IMR-90 (cell line): ENCODE measurements around the gene HAP1. TPM values are rescaled to one million over a fixed set of nuclear protein-coding genes. Genes with fewer than 3 reads are reported as not detected.
A peak's percentile ranks its signal among the peaks of the same experiment; 100 is the strongest.

Experiments used
- ATAC-seq: fragments of 200-7000 bp; cut with Tn5 transposase; 2 replicates; pipeline ENCODE4 v1.9.1; 2020; ENCODE audit warnings: low read depth, mild to moderate bottlenecking, moderate library complexity
- BruUV-seq: library from RNA; stranded (reverse); fragments of 400-500 nt; replicated peaks from 2 replicates; lab custom pipeline; 2021; lab: Mats Ljungman, UMichigan
- CTCF ChIA-PET: fragments of 300-600 bp; formaldehyde crosslinking; extraction: SDS; loops from one replicate; lab custom pipeline; 2021; ENCODE audit warnings: antibody characterized with exemption; lab: Yijun Ruan, JAX
- POLR2A ChIA-PET: fragments of 300-600 bp; sonication (Branson Sonifier 250); formaldehyde crosslinking; loops from one replicate; lab custom pipeline; 2022; ENCODE audit warnings: antibody characterized with exemption; ENCODE audit not compliant: unreplicated experiment; lab: Charles Lee
- DNase-seq: peaks from one replicate; pipeline ENCODE4 v3.0.0; 2013
- H2AFZ ChIP-seq: replicated peaks from 2 replicates; pipeline ENCODE3; 2013; ENCODE audit warnings: low read length, mild to moderate bottlenecking; ENCODE audit not compliant: poor library complexity
- H2AK5ac ChIP-seq: 2 replicates; pipeline ENCODE4 v1.6.1; 2013; ENCODE audit warnings: low read depth, low read length, inconsistent platforms
- H2AK9ac ChIP-seq: replicated peaks from 2 replicates; pipeline ENCODE3; 2013; ENCODE audit warnings: mild to moderate bottlenecking, low read depth, low read length, moderate library complexity; ENCODE audit not compliant: poor library complexity
- H2BK120ac ChIP-seq: 2 replicates; pipeline ENCODE4 v1.6.1; 2013; ENCODE audit warnings: low read depth, low read length, inconsistent platforms
- H2BK15ac ChIP-seq: 3 replicates; pipeline ENCODE4 v1.6.1; 2013; ENCODE audit warnings: low read depth, low read length, inconsistent platforms
- H2BK20ac ChIP-seq: 2 replicates; pipeline ENCODE4 v1.6.1; 2013; ENCODE audit warnings: low read depth, mild to moderate bottlenecking, inconsistent platforms, low read length, moderate library complexity
- H2BK5ac ChIP-seq: 2 replicates; pipeline ENCODE4 v1.6.1; 2013; ENCODE audit warnings: mild to moderate bottlenecking, low read depth, low read length, inconsistent platforms; ENCODE audit not compliant: poor library complexity, severe bottlenecking
- H3K14ac ChIP-seq: replicated peaks from 2 replicates; pipeline ENCODE4 v1.6.1; 2013; ENCODE audit warnings: low read depth, low read length, inconsistent platforms
- H3K18ac ChIP-seq: 2 replicates; pipeline ENCODE4 v1.6.1; 2013; ENCODE audit warnings: low read depth, low read length, control low read depth
- H3K23ac ChIP-seq: 2 replicates; pipeline ENCODE4 v1.6.1; 2013; ENCODE audit warnings: low read depth, low read length, inconsistent platforms
- H3K27ac ChIP-seq: 2 replicates; pipeline ENCODE4 v1.5.1; 2013; ENCODE audit warnings: mild to moderate bottlenecking, control low read depth, low read length; ENCODE audit not compliant: insufficient read depth
- H3K27me3 ChIP-seq: 2 replicates; pipeline ENCODE4 v1.6.1; 2013; ENCODE audit warnings: low read length; ENCODE audit not compliant: control insufficient read depth, insufficient read depth
- H3K36me3 ChIP-seq: 2 replicates; pipeline ENCODE4 v1.6.1; 2013; ENCODE audit warnings: low read length, mixed read lengths; ENCODE audit not compliant: control insufficient read depth, insufficient read depth
- H3K4ac ChIP-seq: 2 replicates; pipeline ENCODE4 v1.6.1; 2013; ENCODE audit warnings: low read depth, low read length, inconsistent platforms
- H3K4me1 ChIP-seq: 2 replicates; pipeline ENCODE4 v1.6.1; 2013; ENCODE audit warnings: low read length, mixed read lengths; ENCODE audit not compliant: control insufficient read depth, insufficient read depth
- H3K4me2 ChIP-seq: 2 replicates; pipeline ENCODE4 v1.6.1; 2013; ENCODE audit warnings: low read depth, mild to moderate bottlenecking, control low read depth, low read length, moderate library complexity
- H3K4me3 ChIP-seq: 2 replicates; pipeline ENCODE4 v1.5.1; 2013; ENCODE audit warnings: low read depth, mild to moderate bottlenecking, control low read depth, low read length, moderate library complexity; ENCODE audit not compliant: insufficient read depth
- H3K56ac ChIP-seq: 2 replicates; pipeline ENCODE4 v1.6.1; 2013; ENCODE audit warnings: low read length, inconsistent platforms; ENCODE audit not compliant: insufficient read depth; ENCODE audit errors: extremely low read depth
- H3K79me1 ChIP-seq, 2 experiments: 2 replicates each; pipeline ENCODE4 v1.6.1; 2013; ENCODE audit warnings: low read length in 2 of 2, inconsistent platforms in 1 of 2, low read depth in 1 of 2
- H3K9ac ChIP-seq: 2 replicates; pipeline ENCODE4 v1.6.1; 2013; ENCODE audit warnings: low read depth, low read length, control low read depth
- H3K9me1 ChIP-seq: 2 replicates; pipeline ENCODE4 v1.6.1; 2013; ENCODE audit warnings: low read length, inconsistent platforms; ENCODE audit not compliant: insufficient read depth
- H3K9me3 ChIP-seq: 2 replicates; pipeline ENCODE4 v1.6.1; 2013; ENCODE audit warnings: low read length; ENCODE audit not compliant: control insufficient read depth, insufficient read depth
- H4K20me1 ChIP-seq: 2 replicates; pipeline ENCODE4 v1.6.1; 2013; ENCODE audit warnings: low read length, inconsistent platforms; ENCODE audit not compliant: insufficient read depth
- H4K5ac ChIP-seq: 2 replicates; pipeline ENCODE4 v1.6.1; 2013; ENCODE audit warnings: mild to moderate bottlenecking, low read depth, low read length, control low read depth
- H4K8ac ChIP-seq, 2 experiments: 2 replicates each; pipeline ENCODE4 v1.6.1; 2013; ENCODE audit warnings: low read depth in 2 of 2, low read length in 2 of 2, control low read depth in 1 of 2, inconsistent platforms in 1 of 2
- H4K91ac ChIP-seq: 2 replicates; pipeline ENCODE4 v1.6.1; 2013; ENCODE audit warnings: low read depth, low read length, inconsistent platforms; ENCODE audit not compliant: insufficient read depth
- BHLHE40 ChIP-seq: fragments of 150-350 bp; IDR thresholded peaks from 2 replicates; pipeline ENCODE4 v1.6.1; 2016; ENCODE audit warnings: mild to moderate bottlenecking, low read depth, low read length
- CEBPB ChIP-seq: IDR thresholded peaks from 2 replicates; pipeline ENCODE4 v1.6.1; 2012; ENCODE audit warnings: low read depth, low read length, improper control_type of control experiment
- CHD1 ChIP-seq: IDR thresholded peaks from 2 replicates; pipeline ENCODE4 v1.6.1; 2012; ENCODE audit warnings: low read depth, low read length, improper control_type of control experiment
- CTCF ChIP-seq: conservative IDR thresholded peaks from 2 replicates; pipeline ENCODE4 v1.5.1; 2012; ENCODE audit warnings: mild to moderate bottlenecking, low read depth, low read length, improper control_type of control experiment
- ELK1 ChIP-seq: fragments of 150-350 bp; IDR thresholded peaks from 2 replicates; pipeline ENCODE4 v1.6.1; 2016; ENCODE audit warnings: low read depth, mild to moderate bottlenecking, low read length, moderate library complexity, borderline replicate concordance
- FOS ChIP-seq: fragments of 150-350 bp; IDR thresholded peaks from 2 replicates; pipeline ENCODE4 v1.6.1; 2016; ENCODE audit warnings: low read depth, low read length
- MAFK ChIP-seq: IDR thresholded peaks from 2 replicates; pipeline ENCODE4 v1.6.1; 2012; ENCODE audit warnings: low read depth, low read length, improper control_type of control experiment
- MAZ ChIP-seq: IDR thresholded peaks from 2 replicates; pipeline ENCODE4 v1.6.1; 2012; ENCODE audit warnings: low read depth, mild to moderate bottlenecking, low read length, improper control_type of control experiment, moderate library complexity, borderline replicate concordance
- MXI1 ChIP-seq: IDR thresholded peaks from 2 replicates; pipeline ENCODE4 v1.6.1; 2012; ENCODE audit warnings: low read depth, mild to moderate bottlenecking, low read length, moderate library complexity, borderline replicate concordance
- RAD21 ChIP-seq: IDR thresholded peaks from 2 replicates; pipeline ENCODE4 v1.6.1; 2012; ENCODE audit warnings: low read length, improper control_type of control experiment
- RCOR1 ChIP-seq: IDR thresholded peaks from 2 replicates; pipeline ENCODE4 v1.6.1; 2012; ENCODE audit warnings: mild to moderate bottlenecking, low read length, improper control_type of control experiment; ENCODE audit not compliant: insufficient replicate concordance
- RFX5 ChIP-seq: IDR thresholded peaks from 2 replicates; pipeline ENCODE4 v1.8.0; 2012; ENCODE audit warnings: low read depth, mild to moderate bottlenecking, low read length, moderate library complexity
- SMC3 ChIP-seq: fragments of 150-350 bp; IDR thresholded peaks from 2 replicates; pipeline ENCODE4 v1.6.1; 2016; ENCODE audit warnings: low read depth, mild to moderate bottlenecking, antibody characterized with exemption, low read length, moderate library complexity
- USF2 ChIP-seq: fragments of 150-350 bp; IDR thresholded peaks from 2 replicates; pipeline ENCODE4 v1.6.1; 2017; ENCODE audit warnings: mild to moderate bottlenecking, antibody characterized with exemption, low read length, low read depth
- WGBS, 2 experiments: methylation state at CpG; one replicate each; pipeline versions ENCODE4 v1.1.5 to v1.1.7; 2013; ENCODE audit warnings: missing lambda C conversion rate in 2 of 2; ENCODE audit not compliant: insufficient read length in 1 of 2; ENCODE audit errors: extremely low coverage in 2 of 2; 5-methylcytosine and 5-hydroxymethylcytosine counted together
- dilution Hi-C: fragments of 300-500 bp; cut with HindIII; formaldehyde crosslinking; loops from one replicate; pipeline ENCODE4 v1.14.3; 2018; ENCODE audit warnings: low sequenced_read_pairs; ENCODE audit not compliant: unreplicated experiment
- in situ Hi-C: fragments of 300-500 bp; cut with MboI; formaldehyde crosslinking; loops from 3 replicates; pipeline ENCODE4 v1.14.3; 2019; ENCODE audit warnings: low sequenced_read_pairs, inconsistent platforms, mixed read lengths
- intact Hi-C: fragments of 100-400 bp; cut with micrococcal nuclease; formaldehyde crosslinking; loops from 2 replicates; pipeline ENCODE4 v1.10.0; 2022
- polyA plus RNA-seq, 3 experiments: library from polyadenylated mRNA; depleted of rRNA; stranded (reverse); fragments of >200 nt; gene quantifications; 2 replicates each; pipeline ENCODE4 v1.2.3, GENCODE V29; 2012; ENCODE audit warnings: low replicate concordance in 1 of 3
- total RNA-seq: library from RNA; depleted of rRNA; stranded (reverse); fragments of >200 nt; gene quantifications from 2 replicates; pipeline ENCODE4 v1.2.3, GENCODE V29; 2012

The HAP1 gene
- total and polyA plus RNA-seq, 2 of the 4 experiments (the other 2 are of a cell fraction): under 0.01 to 0.09 TPM

- dilution Hi-C loops (no loop called here), in situ Hi-C loops (no loop called here), intact Hi-C loops (no loop called here)
These were observed 45.5 kb upstream of the HAP1 start for GRCh38 chr17:41779954-41780353.

More at GRCh38 chr17:41779954-41780353, 45.5 kb upstream of the HAP1 start:
- TF ChIP-seq FOS: no peak
- no peak for TF ChIP-seq USF2
- no peak for TF ChIP-seq MAFK
- TF ChIP-seq MXI1: no peak
- TF ChIP-seq ELK1: no peak
- no peak for TF ChIP-seq CEBPB
- TF ChIP-seq RCOR1: no peak
- no peak for TF ChIP-seq SMC3
- no peak for TF ChIP-seq RAD21
- TF ChIP-seq MAZ: no peak
- TF ChIP-seq CHD1: no peak
- no peak for TF ChIP-seq RFX5
- no peak for TF ChIP-seq CTCF
- TF ChIP-seq BHLHE40: no peak
- H3K23ac ChIP-seq: no peak overlapping the region
- no peak overlapping the region for H2BK20ac ChIP-seq
- H2AFZ ChIP-seq: no peak overlapping the region
- WGBS, 2 experiments: 100% methylated on average over 1 of the region's 1 CpG; no CpG with 5 or more reads in 1 of the 2 experiments
- no peak overlapping the region for H3K9ac ChIP-seq
- peaks cover 7% of the 10 kb centered on the region; the same call in 1 of the 2 replicates for H3K36me3 ChIP-seq
- BruUV-seq: no TSS peak
- H3K14ac ChIP-seq: no peak overlapping the region
- peaks cover 16% of the 10 kb centered on the region for H3K9me1 ChIP-seq
- CTCF ChIA-PET: no interaction called here
- H3K18ac ChIP-seq: no peak overlapping the region
- H4K91ac ChIP-seq: no peak overlapping the region
- H2BK15ac ChIP-seq: no peak overlapping the region
- H2AK5ac ChIP-seq: peak overlapping the region; percentile 49; the same call in 1 of the 2 replicates
- H3K27me3 ChIP-seq: no peaks in the 10 kb centered on the region
- no peak overlapping the region for H3K4me3 ChIP-seq
- no peak overlapping the region for H3K27ac ChIP-seq
- H3K4ac ChIP-seq: 0 out of 2 replicates have a peak overlapping the region, but pooled peaks have one; percentile 20
- H4K8ac ChIP-seq: no peak overlapping the region
- DNase-seq (no peak), ATAC-seq (no peak)
- H2BK120ac ChIP-seq: no peak overlapping the region
- H3K4me1 ChIP-seq: peaks cover 32% of the 10 kb centered on the region
- H2BK5ac ChIP-seq: no peak overlapping the region
- H3K56ac ChIP-seq: no peak overlapping the region
- no peak overlapping the region for H4K5ac ChIP-seq
- POLR2A ChIA-PET: no interaction called here
- no peaks in the 10 kb centered on the region for H3K9me3 ChIP-seq
- peaks cover 8 to 69% of the 10 kb centered on the region in 2 experiments; a peak in 2 of 4 replicates for H3K79me1 ChIP-seq
- no peak overlapping the region for H3K4me2 ChIP-seq
- peaks cover 38% of the 10 kb centered on the region for H4K20me1 ChIP-seq
- no peak overlapping the region for H2AK9ac ChIP-seq
